ENCODE measurements around the gene IRF2. TPM values are rescaled to one million over a fixed set of nuclear protein-coding genes. Genes with fewer than 3 reads are reported as not detected.

Gene IRF2
- total RNA-seq = 45.3 TPM

DNA sequence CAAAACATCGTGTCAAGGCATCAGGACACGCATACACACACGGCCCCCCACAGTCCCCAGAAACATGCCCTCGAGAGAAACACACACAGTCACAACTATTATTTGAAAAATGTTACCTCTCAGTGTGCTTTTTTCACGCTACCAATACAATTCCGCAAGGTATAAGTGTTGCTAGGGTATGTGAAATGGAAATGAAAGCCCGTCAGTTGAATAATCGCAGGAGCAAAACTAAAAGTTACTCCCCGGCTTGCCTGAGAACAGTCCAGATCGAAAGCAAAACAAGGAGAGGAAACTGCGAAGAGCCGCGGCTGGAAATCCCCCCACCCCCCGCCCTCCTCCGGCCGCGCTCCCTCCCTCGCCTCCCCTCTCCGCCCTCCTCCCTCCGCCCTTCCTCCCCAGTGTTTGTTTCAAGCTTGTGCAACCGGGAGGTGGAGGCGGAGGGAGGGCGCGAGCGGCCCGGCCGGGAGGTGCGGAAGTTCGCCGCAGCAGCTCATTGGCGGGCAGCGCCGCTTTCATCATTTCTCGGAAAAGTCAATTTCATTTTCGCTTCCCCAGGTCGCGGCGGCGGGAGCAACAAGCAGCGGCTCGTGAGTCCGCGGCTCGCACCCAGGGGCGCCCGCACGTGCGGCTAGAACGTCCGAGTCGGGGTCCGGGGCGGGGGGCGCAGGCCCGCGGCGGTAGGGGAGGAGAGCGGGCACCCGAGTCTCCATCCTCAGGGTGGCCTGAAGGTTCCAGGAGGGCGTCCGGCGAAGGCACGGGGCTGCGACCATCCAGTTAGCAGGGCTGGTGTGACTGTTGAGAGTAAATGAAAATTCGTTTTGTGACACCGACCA is at the start of gene IRF2:
TSS of gene IRF2 (minus strand) at position 288 of the 833 bp plus-strand sequence. CDS start 45,486 bp downstream, outside the sequence.
- DNase-seq (ENCODE audit: low spot score) = peak; percentile 97

DNA sequence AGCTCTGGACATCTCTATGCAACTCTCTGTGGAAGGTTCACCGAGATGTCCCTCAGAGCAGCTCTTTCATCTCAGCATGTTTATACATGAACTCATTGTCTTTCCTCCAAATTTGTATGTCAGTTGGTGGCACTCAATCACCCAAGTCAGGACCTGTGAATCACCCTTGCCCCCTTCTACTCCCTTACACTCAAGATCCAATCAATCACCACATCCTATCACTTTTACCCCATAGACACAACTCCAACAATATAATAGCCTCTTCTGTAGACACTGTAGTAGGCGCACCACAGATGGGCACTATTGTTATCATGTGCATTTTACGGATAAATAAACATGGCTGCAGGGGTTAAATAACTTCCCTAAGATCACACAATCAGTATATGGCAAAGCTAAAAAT is 41.3 kb upstream of the IRF2 start:
- DNase-seq (ENCODE audit: low spot score) = no peak

DNA sequence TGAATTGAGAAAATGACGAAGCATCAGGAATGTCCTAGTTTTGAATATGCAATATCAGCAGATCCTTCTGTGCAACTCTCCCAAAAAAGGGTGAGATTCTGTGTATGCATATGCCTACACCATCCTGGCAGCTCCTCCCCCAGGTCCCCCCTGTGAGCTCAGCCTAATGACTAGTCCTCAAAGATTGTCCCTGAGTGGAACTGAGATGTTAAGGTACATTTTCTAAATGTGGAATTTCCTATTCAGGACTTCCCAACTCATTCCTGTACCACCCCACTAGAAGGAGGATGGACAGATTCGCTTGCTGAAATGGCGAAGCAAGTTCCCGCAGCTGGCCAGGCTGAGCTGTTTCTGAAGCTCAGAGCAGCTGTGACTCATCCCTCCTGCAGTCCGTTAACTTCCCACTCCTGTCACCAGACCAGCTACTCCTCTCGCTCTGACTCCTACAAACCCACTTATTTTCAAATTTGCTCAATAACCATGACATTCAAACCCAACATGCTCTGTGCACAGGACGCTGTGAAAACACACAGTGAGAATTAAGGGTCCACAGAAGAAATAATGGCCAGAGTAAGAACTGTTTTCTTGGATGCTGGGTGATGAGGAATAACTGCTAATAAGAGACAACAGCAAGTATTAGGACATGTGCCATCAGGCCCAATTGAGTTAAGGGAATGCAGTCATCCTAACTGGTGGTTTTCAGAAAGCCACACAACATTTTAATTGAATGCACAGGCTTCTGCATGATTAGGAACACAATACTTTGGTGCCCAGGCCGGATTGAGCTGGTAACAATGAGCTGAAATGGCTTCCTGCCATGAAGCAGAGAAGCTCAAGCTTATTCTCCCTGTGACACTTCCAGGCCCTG is 40.0 kb upstream of the IRF2 start:
- peak; percentile 41 for DNase-seq (ENCODE audit: low spot score)

DNA sequence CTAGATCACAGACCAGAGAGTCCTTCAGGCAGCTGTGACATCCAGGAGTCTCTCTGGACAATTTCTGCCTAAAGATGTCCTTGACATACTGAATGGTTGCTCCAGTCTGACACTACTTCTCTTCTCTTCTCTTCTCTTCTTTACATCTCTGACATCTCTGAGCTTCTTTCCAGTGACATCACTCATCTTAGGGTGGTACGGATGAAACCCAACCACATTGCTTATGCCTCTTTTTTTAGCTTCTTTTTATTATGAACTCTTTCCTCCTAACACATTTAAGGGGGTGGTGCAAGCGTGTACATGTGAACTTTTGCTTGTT is 39.4 kb upstream of the IRF2 start:
- no peak for DNase-seq (ENCODE audit: low spot score)

DNA sequence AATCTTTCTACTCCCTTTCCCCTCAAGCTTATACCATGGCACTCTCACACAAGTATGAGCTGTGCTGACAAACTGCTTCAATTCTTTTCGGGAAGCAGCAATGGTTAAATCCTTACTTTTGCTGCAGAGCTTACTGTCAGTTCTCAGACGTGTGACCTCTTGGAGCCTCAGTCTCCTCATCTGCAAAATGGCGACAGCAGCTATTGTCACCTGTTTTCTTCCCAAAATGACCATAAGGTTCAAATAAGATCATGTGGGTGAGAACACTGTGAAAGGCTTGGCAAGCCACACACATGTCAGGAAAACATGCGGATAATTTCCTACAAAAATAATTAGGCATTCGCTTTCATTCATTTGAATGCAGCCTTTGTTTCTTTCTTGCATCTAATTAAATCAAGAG is 36.8 kb upstream of the IRF2 start:
- no peak for DNase-seq (ENCODE audit: low spot score)

DNA sequence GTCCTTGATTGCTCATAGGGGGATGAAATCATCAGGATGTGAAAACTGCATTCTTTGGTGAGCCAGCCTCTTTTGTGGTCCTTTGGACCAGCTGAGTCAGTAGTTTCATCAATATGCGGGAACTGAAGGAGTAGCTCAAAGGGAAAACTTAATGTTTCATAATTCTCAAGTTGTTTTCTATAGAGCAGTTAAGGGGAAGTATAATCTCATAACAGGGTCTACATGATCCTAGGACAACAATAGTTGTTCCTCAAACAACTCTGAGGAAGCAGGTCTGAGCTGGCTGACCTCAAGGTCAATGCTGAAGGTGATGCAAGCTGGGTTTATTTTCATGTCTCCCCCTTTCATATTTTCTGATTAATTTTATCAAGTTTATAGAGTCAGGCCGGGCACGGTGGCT is 36.1 kb upstream of the IRF2 start:
- no peak for DNase-seq (ENCODE audit: low spot score)

DNA sequence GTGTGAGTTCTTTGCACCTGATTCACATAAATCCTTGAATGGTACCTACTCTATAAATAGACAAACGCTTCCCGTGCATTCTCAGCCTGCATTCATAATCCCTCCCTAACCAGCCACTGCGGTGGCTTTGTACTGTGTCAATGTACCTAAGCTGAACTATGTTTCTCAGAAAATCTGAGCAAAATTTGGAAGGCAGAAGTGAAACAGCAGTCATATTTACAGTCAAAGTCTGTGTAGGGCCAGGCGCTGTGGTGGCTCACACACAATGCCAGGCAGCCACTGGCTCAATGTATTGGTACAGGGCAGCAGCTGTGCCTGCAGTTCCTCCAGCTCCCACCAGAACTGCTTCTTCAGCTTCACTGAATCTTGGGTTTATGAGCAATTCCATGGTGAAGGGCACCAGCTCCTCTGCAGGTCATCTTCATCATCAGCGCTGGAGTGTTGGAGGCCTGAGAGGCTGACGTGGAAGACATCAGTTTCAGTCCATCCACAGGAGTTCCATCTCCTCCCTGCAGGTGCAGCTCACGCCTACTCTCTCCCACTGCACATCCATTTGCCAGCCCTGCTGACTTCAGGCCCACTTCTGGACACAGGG is 32.3 kb upstream of the IRF2 start:
- no peak for DNase-seq (ENCODE audit: low spot score)

DNA sequence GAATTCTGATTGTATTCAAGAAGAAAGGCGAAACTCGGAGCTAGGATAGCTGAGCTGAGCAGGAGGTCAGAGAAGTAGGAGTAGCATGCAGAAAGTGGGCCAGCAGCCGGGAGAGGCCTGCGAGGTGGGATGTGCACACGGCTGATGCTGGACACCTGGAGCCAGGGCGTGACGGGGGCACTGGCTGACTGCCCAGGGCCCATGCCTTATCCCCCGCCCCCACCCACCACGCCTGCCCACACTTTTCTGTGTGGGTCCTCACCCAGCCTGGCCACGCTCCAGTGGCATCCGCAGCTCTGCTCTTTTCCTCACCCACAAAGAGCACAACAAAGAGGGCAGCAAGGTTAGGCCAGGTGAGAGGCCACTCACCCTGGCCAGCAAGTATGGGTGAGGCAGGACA is 30.0 kb upstream of the IRF2 start:
- no peak for DNase-seq (ENCODE audit: low spot score)

DNA sequence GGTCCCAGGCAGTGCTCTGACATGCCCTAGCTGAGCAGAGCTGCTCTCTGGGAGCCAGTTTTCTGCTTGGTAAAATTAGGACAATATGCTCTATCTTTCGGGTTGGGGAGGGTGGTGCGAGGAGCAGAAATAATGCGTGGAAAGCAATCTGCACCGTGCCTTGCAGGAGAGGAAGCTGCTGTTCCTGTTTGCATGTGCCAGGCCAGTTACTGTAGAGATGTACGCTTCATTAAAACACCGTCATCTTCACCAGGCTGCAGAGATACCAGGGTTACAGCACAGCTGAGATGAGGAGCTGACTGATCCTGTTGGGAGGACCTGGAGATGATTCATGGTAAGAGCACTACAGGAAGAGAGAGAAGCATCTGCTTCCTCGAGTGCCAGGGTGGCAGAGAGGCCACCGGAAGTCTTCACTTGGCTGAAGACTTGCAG is 29.5 kb upstream of the IRF2 start:
- no peak for DNase-seq (ENCODE audit: low spot score)

DNA sequence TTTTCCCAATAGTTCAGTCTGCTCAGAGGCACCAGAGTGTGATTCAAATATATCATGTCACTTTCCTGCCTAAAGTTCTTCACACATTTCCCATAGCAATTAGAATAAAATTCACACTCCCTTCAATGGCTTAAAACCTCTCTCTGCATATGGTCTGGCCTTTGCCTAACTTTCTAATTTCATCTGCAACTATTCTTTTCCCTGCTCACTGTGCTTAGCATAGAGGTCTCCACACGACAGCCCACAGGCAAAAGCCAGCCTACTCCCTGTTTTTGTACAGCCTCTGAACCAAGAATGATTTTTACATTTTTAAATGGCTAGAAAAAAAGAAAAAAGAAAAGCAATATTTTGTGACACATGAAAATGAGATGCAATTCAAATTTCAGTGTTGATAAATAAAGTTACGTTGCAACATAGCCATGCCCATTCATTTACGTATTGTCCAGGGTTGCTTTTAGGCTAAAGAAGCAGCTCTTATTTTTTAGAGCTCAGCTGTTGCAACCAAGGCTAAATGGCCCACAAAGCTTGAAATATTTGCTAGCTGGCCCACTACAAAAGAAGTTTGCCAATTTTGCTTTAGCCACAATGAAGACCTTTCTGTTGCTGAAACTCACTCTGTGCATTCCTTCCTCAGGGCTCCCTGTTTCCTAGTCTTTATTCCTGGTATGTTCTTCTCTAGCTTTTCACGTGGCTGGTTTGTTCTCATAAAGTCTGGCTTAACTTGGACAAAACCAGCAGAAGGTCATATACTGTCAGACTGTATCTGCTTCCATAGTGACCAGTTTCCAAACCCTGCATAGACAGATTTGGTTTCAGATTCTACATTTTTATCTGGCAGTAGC is 26.6 kb upstream of the IRF2 start:
- DNase-seq (ENCODE audit: low spot score) = no peak

DNA sequence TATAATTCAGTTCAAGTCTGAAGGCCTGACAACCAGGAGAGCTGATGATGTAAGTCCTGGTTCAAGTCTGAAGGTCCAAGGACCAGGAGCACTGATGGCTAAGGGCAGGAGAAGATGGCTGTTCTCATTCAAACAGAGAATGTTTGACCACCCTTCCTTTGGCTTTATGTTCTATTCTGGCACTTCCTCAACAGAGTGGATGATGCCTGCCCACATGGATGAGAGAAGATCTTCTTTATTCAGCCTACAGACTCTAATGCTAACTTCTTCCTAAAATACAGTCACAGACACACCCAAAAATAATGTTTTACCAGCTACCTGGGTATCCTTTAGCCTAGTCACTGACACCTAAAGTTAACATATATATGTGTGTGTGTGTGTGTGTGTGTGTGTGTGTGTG is 25.6 kb upstream of the IRF2 start:
- no peak for DNase-seq (ENCODE audit: low spot score)

DNA sequence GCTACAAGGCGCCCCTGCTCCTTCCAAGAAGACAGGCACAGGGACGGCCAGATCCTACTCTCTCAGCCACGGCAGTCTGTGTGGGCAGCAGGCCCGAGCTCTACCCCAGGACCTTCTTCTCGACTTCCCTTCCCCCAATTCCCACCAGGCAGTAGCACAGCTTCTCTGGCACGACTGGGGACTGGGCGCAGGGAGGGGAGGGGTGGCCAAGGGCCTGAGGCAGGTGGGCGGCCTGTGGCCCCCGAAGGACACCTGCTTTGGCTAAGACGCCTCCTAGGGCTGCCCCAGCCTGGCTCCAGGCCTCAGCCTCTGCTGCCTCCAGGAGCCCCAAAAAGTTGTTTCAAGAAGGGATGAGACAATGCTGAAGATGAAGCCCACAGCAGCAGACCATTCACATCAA is 24.2 kb upstream of the IRF2 start:
- DNase-seq (ENCODE audit: low spot score) = no peak

DNA sequence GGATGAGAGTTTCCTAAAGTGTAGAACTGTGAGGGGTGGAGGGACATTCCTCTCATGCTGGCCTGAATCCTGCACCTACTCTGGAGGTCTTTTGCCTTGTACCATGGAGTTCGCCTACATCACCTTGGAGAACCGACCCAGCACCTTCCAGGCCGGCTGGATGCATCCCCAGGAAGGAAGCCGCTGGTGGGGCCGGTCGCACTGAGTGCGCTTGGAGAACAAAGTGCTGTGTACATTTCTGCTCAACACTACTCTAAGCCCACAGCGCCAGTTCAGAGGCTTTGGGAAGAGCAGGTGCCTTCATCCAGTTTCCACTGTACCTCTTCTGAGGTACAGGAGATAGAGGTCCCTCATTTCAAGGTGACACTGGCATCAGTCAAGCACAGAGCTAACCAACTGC is 15.4 kb upstream of the IRF2 start:
- no peak for DNase-seq (ENCODE audit: low spot score)

DNA sequence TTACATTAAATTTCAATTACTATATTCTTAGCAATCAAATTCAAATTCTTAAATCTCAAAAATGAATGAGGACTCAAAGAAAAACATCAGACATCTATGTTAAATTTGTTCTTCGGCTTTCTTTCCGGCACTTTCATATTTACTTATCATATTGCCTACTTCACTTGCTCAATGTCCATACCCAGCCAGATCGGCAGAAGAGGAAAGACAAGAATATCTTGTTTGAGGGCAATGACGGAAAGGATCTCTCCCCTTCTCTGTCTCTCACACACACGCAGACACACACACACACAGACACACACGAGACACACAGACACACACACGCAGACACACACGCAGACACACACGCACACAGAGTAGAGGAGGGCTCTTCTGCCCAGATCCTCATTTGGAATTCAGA is 13.2 kb upstream of the IRF2 start:
- DNase-seq (ENCODE audit: low spot score) = no peak

DNA sequence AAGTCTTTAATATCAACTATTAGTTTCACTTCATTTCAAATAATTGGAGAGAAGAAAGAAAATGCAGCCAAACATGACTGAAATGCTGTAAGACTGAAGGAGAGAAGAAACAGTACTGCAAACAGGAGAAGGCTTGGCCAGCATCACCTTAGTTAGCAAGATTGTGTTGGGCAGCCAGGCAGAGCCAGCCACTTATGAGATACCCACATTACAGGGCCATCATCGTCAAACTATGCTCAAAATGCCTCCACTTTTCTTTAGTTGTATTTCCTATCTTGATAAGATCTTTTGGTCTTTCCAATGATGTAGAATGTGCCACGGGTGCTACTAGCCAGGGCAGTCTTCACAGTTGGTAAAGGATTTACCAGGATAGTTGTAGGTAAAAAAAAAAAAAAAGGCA is 10.9 kb upstream of the IRF2 start:
- DNase-seq (ENCODE audit: low spot score) = no peak

DNA sequence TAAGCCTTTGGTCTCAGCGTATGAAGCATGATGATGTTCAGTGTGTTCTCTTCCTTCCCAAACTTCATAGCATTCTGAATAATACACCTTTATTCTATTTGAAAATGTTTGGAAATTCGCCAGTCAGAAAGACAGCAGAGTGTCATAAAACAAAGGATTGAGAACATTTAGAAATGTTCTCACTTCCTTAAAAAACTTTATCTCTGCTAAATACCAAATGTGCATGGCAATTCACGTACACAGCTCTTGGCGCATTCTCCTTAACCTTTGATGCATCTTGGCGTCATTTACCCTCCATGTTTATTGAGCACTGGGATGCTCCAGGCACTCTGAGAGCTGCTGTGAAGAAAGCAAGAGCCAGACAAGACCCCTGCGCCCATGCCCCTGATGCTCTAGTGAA is 7.2 kb upstream of the IRF2 start:
- no peak for DNase-seq (ENCODE audit: low spot score)

DNA sequence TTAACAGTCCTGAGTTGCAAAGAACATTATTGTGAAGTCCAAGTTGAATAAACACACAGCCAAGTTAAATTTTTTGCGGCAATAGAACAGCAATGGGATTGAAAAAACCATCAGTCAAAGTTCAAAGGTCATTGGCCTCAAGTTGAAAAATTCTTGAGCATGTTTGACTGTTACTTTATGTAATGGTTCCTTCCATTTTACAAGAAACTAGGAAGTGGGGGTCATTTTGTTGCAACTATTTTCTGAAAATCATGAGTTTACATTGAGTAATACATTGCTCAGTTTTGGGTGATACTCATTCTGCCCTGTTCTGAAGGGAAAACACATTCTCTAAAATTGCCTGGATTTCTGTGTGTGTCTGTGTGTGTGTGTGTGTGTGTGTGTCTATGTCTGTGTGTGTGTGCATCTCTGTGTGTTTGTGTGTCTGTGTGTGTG is 5.2 kb upstream of the IRF2 start:
- no peak for DNase-seq (ENCODE audit: low spot score)

DNA sequence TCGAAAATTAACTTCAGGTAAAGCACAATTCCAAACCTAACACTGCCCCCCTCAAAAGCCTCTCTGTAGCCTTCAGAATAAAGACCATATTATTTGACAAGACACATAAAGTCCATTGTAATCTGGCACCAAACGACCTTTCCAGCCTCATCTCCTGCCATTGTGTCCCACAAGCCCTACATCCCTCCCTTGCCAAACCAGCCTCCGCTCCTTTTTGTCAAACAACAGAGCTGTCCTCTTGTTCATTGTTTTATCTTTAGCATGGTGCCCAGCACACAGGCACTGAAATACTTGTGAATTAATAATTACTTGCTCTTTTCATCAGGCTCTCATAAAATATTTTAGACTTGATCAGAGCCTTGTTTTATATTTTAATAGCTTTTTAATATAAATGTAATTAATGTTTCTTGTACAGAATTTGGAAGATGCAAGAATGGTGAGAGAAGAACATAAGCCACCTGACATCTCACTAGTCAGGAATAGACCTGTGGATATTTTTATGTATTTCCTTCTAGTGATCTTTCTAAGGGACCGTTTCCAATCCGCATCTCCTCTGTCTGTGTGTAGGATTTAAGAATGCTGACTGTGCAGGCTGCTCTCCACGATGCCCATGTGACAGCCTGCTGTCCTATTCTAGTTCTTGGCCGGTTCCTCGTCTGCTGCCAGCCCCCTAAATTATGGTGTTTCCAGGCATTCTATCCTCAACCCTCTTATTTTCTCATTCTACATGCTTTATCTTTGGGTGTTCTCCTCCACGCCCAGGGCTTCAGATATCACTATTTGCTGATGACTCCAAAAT is 3.0 kb upstream of the IRF2 start:
- no peak for DNase-seq (ENCODE audit: low spot score)

DNA sequence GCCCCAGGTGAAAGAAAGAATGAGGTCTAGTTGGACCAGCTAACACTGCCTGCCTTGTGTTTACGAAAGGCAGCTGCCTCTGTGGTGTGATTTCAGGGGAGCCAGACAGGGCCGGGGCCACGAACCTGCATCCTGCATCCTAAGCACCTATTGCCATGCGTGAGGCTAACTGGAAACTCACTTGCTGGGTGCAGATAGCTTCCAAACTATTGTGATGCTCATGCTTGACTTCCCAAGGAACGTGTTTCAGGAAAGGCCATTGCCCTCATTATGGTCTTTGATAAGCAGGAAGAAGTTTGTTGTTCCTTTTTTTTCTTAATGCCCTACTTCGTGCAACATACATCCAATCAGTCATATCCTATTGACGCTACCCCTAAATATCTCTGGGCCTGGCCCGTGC is 2.3 kb upstream of the IRF2 start:
- DNase-seq (ENCODE audit: low spot score) = no peak

DNA sequence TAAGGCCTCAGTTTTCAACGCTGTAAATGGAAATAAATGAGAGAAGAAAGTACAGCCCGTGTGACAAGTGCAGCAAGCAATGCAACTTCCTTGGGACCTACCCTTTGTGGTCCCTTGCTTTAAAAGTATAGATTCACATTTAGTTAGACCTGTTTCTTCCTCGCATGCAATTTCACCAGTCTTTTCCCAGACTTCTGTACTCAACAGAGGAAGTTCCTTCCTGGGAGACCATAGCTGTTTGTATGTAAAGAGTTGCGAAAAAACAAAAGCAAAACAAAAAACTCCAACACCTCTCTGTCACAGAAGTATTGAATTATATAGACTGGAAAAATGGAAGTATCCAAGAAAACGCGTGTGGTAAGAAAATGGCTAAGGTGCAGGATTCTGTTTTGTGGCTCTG is 1.1 kb upstream of the IRF2 start:
- no peak for DNase-seq (ENCODE audit: low spot score)

DNA sequence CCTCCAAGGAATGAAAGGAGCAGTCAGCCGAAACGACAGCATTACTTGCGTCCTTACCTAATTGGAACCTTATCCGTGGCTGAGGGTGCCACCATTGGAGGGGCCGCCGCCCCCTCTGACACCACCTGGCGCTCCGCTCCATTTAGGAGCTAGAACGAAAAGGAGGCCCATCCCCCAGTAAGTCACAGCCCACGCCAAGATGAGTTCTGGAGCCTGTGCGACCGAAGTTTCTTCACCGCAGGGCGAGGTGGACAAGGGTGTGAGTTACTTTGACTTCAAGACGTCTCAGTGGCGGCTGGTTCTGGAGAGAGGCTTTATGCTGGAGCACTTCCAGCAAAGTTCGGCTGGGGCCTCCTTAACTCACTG is 729 bp upstream of the IRF2 start:
- peak; percentile 28 for DNase-seq (ENCODE audit: low spot score)
